AG04449 (cell line): ENCODE data around the gene C3.

ENCODE experiments used
- CTCF ChIA-PET: fragments of 350-600 bp; formaldehyde crosslinking; extraction: SDS; loops from one replicate; lab custom pipeline; 2021; ENCODE audit warnings: antibody characterized with exemption; lab: Yijun Ruan, JAX
- POLR2A ChIA-PET: fragments of 400-600, 350-600 bp; formaldehyde crosslinking; extraction: SDS; loops from one replicate; lab custom pipeline; 2020; ENCODE audit warnings: antibody characterized with exemption, inconsistent platforms; lab: Yijun Ruan, JAX
- DNase-seq: peaks from one replicate; pipeline ENCODE4 v3.0.0-alpha.2; 2010; ENCODE audit warnings: low read depth, low spot score
- H3K4me3 ChIP-seq: 2 replicates; pipeline ENCODE4 v1.5.1; 2011; ENCODE audit warnings: low read depth, mild to moderate bottlenecking, control low read depth, low read length
- CTCF ChIP-seq: IDR thresholded peaks from one replicate; pipeline ENCODE4 v1.5.1; 2011; ENCODE audit warnings: mild to moderate bottlenecking, moderate library complexity, low read length, control low read depth, inconsistent platforms; ENCODE audit not compliant: insufficient read depth; ENCODE audit errors: missing control alignments

The C3 gene

GRCh38 chr19:6728346-6728745 is 7.9 kb upstream of the C3 start:
- no peak for DNase-seq
- no peak for TF ChIP-seq CTCF
- ChIA-PET POLR2A (no interaction called here), CTCF (interaction anchor here (1.1 kb wide), 1 partner anchor 9 kb away, joined by 7 read pairs; the partner anchor contains the start of gene GPR108)
- no peak overlapping the region for H3K4me3 ChIP-seq

GRCh38 chr19:6725513-6726231 is 5.2 kb upstream of the C3 start:
- POLR2A ChIA-PET, result no interaction called here
- no peak for TF ChIP-seq CTCF
- CTCF ChIA-PET, result interaction anchor here (0.5 to 2.5 kb wide), 2 partner anchors 10 to 92 kb away, joined by 4 to 11 read pairs; no protein-coding TSS in a partner anchor
- no peak overlapping the region for H3K4me3 ChIP-seq
- no peak for DNase-seq

- no peak overlapping the region for H3K4me3 ChIP-seq
- ChIA-PET CTCF (interaction anchor here (0.5 to 2.5 kb wide), 3 partner anchors 11 to 91 kb away, joined by 3 to 11 read pairs (median 4); no protein-coding TSS in a partner anchor), POLR2A (no interaction called here)
- TF ChIP-seq CTCF, result no peak
- no peak for DNase-seq
These were observed 4.4 kb upstream of the C3 start for GRCh38 chr19:6724631-6725492.

- no peak for TF ChIP-seq CTCF
- no peak for DNase-seq
- POLR2A ChIA-PET, result no interaction called here
- CTCF ChIA-PET, result interaction anchor here (0.8 to 2.5 kb wide), 2 partner anchors 12 to 15 kb away, joined by 3 to 11 read pairs; no protein-coding TSS in a partner anchor
- no peak overlapping the region for H3K4me3 ChIP-seq
These were observed 3.3 kb upstream of the C3 start for GRCh38 chr19:6723738-6724137.

- CTCF ChIA-PET, result no interaction called here
- H3K4me3 ChIP-seq, result no peak overlapping the region
- no peak for DNase-seq
- no peak for TF ChIP-seq CTCF
- POLR2A ChIA-PET, result no interaction called here
These were observed 2.7 kb upstream of the C3 start for GRCh38 chr19:6723108-6723618.
